Measurements from ENCODE around the gene GOLGA1.
"Not testable (repeated sequence)": the region's sequence is repeated elsewhere in the genome, so short reads cannot be mapped to it uniquely, and the experiment has no call there.

GOLGA1 gene

DNA sequence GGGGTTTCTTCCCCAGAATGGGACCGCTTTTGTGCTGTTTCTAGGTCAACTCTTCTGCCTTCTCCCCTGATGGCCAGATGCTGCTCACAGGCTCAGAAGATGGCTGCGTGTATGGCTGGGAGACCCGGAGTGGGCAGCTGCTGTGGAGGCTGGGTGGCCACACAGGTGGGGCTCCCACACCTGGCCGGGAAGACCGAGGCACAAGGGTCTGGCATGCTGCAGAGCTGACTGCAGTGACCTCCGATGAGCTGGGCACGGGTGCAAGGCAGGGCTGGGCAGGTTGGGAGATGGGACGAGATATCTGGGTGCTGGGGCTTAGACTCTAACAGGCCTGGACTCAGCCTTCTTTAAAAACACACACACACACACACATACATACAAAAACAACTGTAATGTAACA lies 86.7 kb downstream of the GOLGA1 start:
- no peak overlapping the region for H3K27ac Mint-ChIP-seq
- H3K27me3 Mint-ChIP-seq, result peaks cover 43% of the 10 kb centered on the region
- CTCF ChIA-PET, result interaction anchor here (0.7 to 14.6 kb wide), 17 partner anchors 7 to 397 kb away, joined by 3 to 332 read pairs (median 4); partner anchors contain the start of genes ARPC5L, NR6A1, OLFML2A and RPL35
- H3K4me3 Mint-ChIP-seq, result no peak overlapping the region
- no peak for DNase-seq
- H3K36me3 Mint-ChIP-seq, result peaks cover 16% of the 10 kb centered on the region
- no peaks in the 10 kb centered on the region for H3K9me3 Mint-ChIP-seq
- peaks cover 11% of the 10 kb centered on the region for H3K4me1 Mint-ChIP-seq

DNA sequence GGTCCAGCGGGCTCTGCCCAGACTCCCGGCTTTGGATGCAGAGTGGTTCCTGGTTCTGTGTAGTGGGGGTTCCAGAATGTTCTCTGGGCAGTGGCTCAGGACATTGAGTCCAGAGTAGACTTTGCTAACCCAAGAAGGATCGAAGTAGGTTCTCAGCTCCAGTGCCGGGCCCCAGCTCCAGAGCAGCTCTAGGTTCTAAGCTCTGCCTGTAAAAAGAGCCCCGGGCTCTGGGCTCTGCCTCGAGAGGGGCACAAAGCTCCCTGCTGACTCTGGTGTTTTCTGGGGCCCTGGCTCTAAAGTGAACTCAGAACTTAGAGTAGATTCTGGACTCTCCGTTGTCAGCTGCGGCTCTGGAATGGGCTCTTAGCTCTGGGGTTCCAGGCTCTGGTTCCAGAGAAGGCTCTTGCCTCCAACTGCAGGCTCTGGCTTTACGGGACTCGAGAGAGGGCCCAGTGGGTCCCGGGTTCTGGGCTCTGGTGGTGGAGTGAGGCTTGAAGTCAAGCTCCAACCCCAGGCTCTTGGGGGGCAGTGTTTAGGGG lies 87.2 kb downstream of the GOLGA1 start:
- Mint-ChIP-seq H3K36me3 (peaks cover 12% of the 10 kb centered on the region), H3K9me3 (no peaks in the 10 kb centered on the region), H3K27ac (no peak overlapping the region), H3K4me3 (no peak overlapping the region), H3K4me1 (peaks cover 10% of the 10 kb centered on the region), H3K27me3 (peaks cover 48% of the 10 kb centered on the region)
- no peak for DNase-seq
- CTCF ChIA-PET, result interaction anchor here (0.7 to 14.6 kb wide), 22 partner anchors 8 to 518 kb away, joined by 3 to 332 read pairs (median 4); partner anchors contain the start of genes ARPC5L, NR6A1, OLFML2A and RPL35

- peaks cover 50% of the 10 kb centered on the region for H3K27me3 Mint-ChIP-seq
- H3K9me3 Mint-ChIP-seq, result no peaks in the 10 kb centered on the region
- H3K4me3 Mint-ChIP-seq, result peak within 1 kb of the TSS; percentile 57
- H3K27ac Mint-ChIP-seq, result no peak within 1 kb of the TSS
- peaks cover 10% of the 10 kb centered on the region for H3K4me1 Mint-ChIP-seq
- CTCF ChIA-PET, result interaction anchor here (0.6 to 14.6 kb wide), 30 partner anchors 9 to 518 kb away, joined by 3 to 332 read pairs (median 4); partner anchors contain the start of genes ARPC5L, NR6A1, OLFML2A and RPL35
- peak; percentile 84 for DNase-seq
- H3K36me3 Mint-ChIP-seq, result peaks cover 9% of the 10 kb centered on the region
Measured at GRCh38 chr9:124852829-124853531, 87.9 kb downstream of the GOLGA1 start, which contains the start of gene WDR38. Gene WDR38 (plus strand): TSS chr9:124853460. CDS start chr9:124853532, 72 bp downstream.

- DNase-seq, result no peak
- peaks cover 10% of the 10 kb centered on the region for H3K4me1 Mint-ChIP-seq
- H3K36me3 Mint-ChIP-seq, result peaks cover 2% of the 10 kb centered on the region
- no peak overlapping the region for H3K27ac Mint-ChIP-seq
- H3K9me3 Mint-ChIP-seq, result no peaks in the 10 kb centered on the region
- CTCF ChIA-PET, result interaction anchor here (0.6 to 14.6 kb wide), 26 partner anchors 9 to 519 kb away, joined by 3 to 332 read pairs (median 4); partner anchors contain the start of genes ARPC5L, NR6A1, OLFML2A and RPL35
- peak overlapping the region; percentile 57 for H3K4me3 Mint-ChIP-seq
- H3K27me3 Mint-ChIP-seq, result peaks cover 54% of the 10 kb centered on the region
Measured at GRCh38 chr9:124852121-124852828, 88.6 kb downstream of the GOLGA1 start.

DNA sequence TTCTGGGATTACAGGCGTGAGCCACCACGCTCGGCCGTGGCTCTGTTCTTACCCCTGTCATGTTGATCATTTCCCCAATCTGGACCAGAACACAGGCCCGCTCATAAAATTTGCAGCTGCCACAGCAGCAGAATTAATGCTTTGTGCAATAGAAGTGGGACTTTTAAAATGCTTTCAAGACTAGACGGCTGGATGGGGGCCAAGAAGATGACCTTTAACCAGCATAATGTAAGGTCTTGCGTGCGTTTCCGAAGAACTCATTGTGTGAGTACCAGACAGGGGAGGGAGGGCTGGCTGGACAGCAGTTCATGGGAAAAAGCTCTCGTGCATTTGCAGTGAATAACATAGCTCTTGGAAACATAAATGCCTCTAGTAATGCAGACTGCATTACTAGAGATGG lies 91.1 kb downstream of the GOLGA1 start:
- H3K4me1 Mint-ChIP-seq, result peaks cover 10% of the 10 kb centered on the region
- H3K36me3 Mint-ChIP-seq, result no peaks in the 10 kb centered on the region
- no peaks in the 10 kb centered on the region for H3K9me3 Mint-ChIP-seq
- CTCF ChIA-PET, result interaction anchor here (2.5 to 14.6 kb wide), 3 partner anchors 9 to 74 kb away, joined by 11 to 332 read pairs (median 21); partner anchors contain the start of genes ARPC5L, NR6A1, OLFML2A and RPL35
- peaks cover 59% of the 10 kb centered on the region for H3K27me3 Mint-ChIP-seq
- no peak for DNase-seq
- H3K4me3 Mint-ChIP-seq, result no peak overlapping the region
- no peak overlapping the region for H3K27ac Mint-ChIP-seq

DNA sequence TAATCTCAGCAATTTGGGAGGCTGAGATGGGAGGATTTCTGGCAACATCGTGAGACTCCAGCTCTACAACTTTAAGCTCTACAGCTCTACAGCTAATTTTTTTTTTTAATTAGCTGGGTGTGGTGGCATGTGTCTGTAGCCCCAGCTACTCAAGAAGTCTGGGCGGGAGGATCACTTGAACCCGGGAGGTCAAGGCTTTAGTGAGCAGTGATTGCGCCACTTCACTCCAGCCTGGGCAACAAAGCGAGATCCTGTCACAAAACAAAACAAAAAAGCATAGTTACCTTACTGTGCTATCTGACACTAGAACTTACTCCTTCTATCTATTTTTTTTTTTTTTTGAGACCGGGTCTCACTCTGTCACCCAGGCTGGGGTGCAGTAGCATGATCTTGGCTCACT lies 93.9 kb downstream of the GOLGA1 start:
- DNase-seq, result no peak
- peaks cover 51% of the 10 kb centered on the region for H3K27me3 Mint-ChIP-seq
- H3K36me3 Mint-ChIP-seq, result no peaks in the 10 kb centered on the region
- CTCF ChIA-PET, result interaction anchor here (0.7 to 14.6 kb wide), 2 partner anchors 71 to 272 kb away, joined by 3 to 332 read pairs; partner anchors contain the start of genes NR6A1 and OLFML2A
- H3K4me3 Mint-ChIP-seq, result no peak overlapping the region
- no peak overlapping the region for H3K27ac Mint-ChIP-seq
- no peaks in the 10 kb centered on the region for H3K9me3 Mint-ChIP-seq
- no peaks in the 10 kb centered on the region for H3K4me1 Mint-ChIP-seq

- DNase-seq, H3K4me1 Mint-ChIP-seq, H3K27ac Mint-ChIP-seq, H3K36me3 Mint-ChIP-seq, H3K9me3 Mint-ChIP-seq, H3K4me3 Mint-ChIP-seq: not testable (repeated sequence)
- H3K27me3 Mint-ChIP-seq, result peaks cover 46% of the 10 kb centered on the region
- CTCF ChIA-PET, result interaction anchor here (0.7 to 14.6 kb wide), 2 partner anchors 71 to 271 kb away, joined by 3 to 332 read pairs; partner anchors contain the start of genes NR6A1 and OLFML2A
Measured at GRCh38 chr9:124846467-124846866, 94.4 kb downstream of the GOLGA1 start.

DNA sequence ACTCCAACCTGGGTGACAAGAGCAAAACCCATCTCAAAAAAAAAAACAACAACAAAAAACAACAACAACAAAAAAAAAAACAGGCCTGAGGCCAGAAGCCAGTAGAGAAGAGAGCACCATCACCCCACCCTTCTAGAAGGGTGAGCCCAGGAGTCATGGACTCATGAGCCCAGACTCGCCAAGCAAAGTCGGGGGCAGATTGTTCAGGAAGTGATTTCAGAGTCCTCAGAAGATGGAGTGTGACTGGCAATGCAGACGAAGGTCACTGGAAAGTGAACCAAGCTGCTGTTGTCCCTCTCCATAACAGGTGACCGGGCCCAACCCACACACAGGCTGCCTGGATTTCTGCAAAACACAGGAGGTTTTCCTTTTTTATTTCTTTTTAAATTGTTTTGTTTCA lies 96.6 kb downstream of the GOLGA1 start:
- H3K4me3 Mint-ChIP-seq, result no peak overlapping the region
- no peaks in the 10 kb centered on the region for H3K4me1 Mint-ChIP-seq
- no peaks in the 10 kb centered on the region for H3K36me3 Mint-ChIP-seq
- peaks cover 54% of the 10 kb centered on the region for H3K27me3 Mint-ChIP-seq
- CTCF ChIA-PET, result no interaction called here
- no peak for DNase-seq
- no peaks in the 10 kb centered on the region for H3K9me3 Mint-ChIP-seq
- H3K27ac Mint-ChIP-seq, result no peak overlapping the region

GRCh38 chr9:124843456-124844034 lies 97.3 kb downstream of the GOLGA1 start:
- H3K27me3 Mint-ChIP-seq, result peaks cover 52% of the 10 kb centered on the region
- no peaks in the 10 kb centered on the region for H3K36me3 Mint-ChIP-seq
- no peaks in the 10 kb centered on the region for H3K4me1 Mint-ChIP-seq
- H3K4me3 Mint-ChIP-seq, result no peak overlapping the region
- CTCF ChIA-PET, result interaction anchor here (1.1 kb wide), 1 partner anchor 10 kb away, joined by 4 read pairs; the partner anchor contains the start of gene WDR38
- no peak overlapping the region for H3K27ac Mint-ChIP-seq
- no peak for DNase-seq
- no peaks in the 10 kb centered on the region for H3K9me3 Mint-ChIP-seq

DNA sequence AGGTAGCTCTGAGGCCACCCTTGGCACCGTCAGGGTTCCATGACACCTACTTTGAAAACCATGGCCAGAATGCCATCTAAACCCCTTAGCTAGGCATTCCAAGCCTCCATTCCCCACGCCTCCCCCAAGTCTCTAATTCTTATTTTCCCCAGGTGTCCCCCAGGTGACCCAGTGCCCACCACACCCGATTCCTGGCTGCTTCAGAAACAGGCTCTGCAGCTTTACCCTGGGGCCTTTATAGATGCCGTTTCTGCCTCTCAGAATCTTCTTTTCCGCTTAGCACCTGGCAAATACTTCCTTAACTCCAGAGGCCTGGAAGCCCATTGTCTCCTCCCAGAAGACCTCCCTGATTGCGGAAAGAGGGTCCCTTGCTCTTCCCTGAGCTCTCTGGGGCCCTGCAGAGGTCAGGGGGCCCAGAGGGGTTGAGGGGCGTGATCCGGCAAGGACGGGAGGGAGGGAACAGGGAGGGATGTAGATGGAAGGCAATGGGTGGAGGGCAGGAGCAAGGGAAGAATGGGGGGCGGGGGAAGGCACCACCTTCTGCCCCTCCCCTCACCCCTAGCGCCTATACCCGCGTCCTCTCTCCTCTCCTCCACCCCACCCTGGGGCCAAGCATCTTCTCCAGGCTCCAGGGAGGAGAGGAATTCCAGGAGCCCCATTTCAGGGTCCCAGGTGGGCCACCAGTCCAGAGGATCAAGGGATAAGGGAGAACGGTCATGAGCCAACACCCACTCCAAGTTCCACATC lies 99.6 kb downstream of the GOLGA1 start:
- Mint-ChIP-seq H3K4me1 (no peaks in the 10 kb centered on the region), H3K27ac (no peak overlapping the region)

GRCh38 chr9:124840300-124840833 lies 100.5 kb downstream of the GOLGA1 start:
- no peaks in the 10 kb centered on the region for H3K9me3 Mint-ChIP-seq
- H3K27ac Mint-ChIP-seq, result no peak overlapping the region
- no peaks in the 10 kb centered on the region for H3K4me1 Mint-ChIP-seq
- no peaks in the 10 kb centered on the region for H3K36me3 Mint-ChIP-seq
- peaks cover 71% of the 10 kb centered on the region for H3K27me3 Mint-ChIP-seq
- CTCF ChIA-PET, result interaction anchor here (0.7 to 3.5 kb wide), 8 partner anchors 10 to 537 kb away, joined by 3 to 29 read pairs (median 4); partner anchors contain the start of gene WDR38
- no peak for DNase-seq
- no peak overlapping the region for H3K4me3 Mint-ChIP-seq

More for the DNA sequence above, 99.6 kb downstream of the GOLGA1 start:
- DNase-seq, result no peak
- Mint-ChIP-seq H3K9me3 (no peaks in the 10 kb centered on the region), H3K36me3 (no peaks in the 10 kb centered on the region), H3K4me3 (no peak overlapping the region), H3K27me3 (peaks cover 62% of the 10 kb centered on the region)
- CTCF ChIA-PET, result interaction anchor here (0.8 to 3.5 kb wide), 7 partner anchors 9 to 536 kb away, joined by 3 to 29 read pairs (median 4); partner anchors contain the start of gene WDR38

GRCh38 chr9:124839612-124840299 lies 101.1 kb downstream of the GOLGA1 start:
- no peaks in the 10 kb centered on the region for H3K4me1 Mint-ChIP-seq
- no peaks in the 10 kb centered on the region for H3K9me3 Mint-ChIP-seq
- H3K4me3 Mint-ChIP-seq, result no peak overlapping the region
- DNase-seq, result no peak
- H3K27me3 Mint-ChIP-seq, result peaks cover 77% of the 10 kb centered on the region
- H3K27ac Mint-ChIP-seq, result no peak overlapping the region
- CTCF ChIA-PET, result interaction anchor here (0.6 to 3.5 kb wide), 8 partner anchors 11 to 134 kb away, joined by 3 to 29 read pairs (median 4); partner anchors contain the start of gene WDR38
- H3K36me3 Mint-ChIP-seq, result no peaks in the 10 kb centered on the region
